ENCODE data around the gene ITIH3.

DNA sequence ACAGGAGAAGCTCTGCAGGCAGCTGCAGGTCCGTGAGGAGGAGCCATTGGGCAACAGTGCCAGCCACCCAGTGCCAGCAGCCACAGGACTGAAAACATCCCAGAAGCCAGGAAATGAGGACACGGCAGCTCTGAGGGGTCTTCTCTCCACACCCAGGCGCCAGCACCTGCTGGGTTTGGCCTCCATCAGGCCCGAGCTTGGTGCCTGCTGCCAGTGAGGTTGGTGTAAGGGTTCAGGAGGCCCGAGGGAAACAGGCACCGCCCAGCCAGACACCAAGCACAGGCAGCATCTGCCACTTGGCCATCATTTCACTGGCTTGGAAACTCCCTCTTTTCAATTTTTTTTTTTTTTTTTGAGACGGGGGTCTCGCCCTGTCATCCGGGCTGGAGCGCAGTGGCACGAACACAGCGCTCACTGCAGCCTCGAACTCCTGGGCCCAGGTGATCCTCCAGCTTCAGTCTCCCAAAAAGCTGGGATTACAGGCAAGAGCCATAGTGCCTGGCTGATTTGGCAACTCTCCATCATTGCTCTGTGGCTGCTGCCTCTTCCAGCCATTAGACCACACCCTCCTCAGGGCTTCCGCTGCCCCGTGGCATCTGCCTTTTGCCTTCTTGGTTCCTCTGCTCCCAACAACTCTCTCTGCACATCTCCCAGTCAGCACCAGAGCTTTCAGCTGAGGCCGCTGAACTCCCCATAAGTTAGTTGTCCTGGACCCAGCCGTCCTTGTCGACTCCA is 1.5 kb upstream of the ITIH3 start:
- TF ChIP-seq, protein P1, sequence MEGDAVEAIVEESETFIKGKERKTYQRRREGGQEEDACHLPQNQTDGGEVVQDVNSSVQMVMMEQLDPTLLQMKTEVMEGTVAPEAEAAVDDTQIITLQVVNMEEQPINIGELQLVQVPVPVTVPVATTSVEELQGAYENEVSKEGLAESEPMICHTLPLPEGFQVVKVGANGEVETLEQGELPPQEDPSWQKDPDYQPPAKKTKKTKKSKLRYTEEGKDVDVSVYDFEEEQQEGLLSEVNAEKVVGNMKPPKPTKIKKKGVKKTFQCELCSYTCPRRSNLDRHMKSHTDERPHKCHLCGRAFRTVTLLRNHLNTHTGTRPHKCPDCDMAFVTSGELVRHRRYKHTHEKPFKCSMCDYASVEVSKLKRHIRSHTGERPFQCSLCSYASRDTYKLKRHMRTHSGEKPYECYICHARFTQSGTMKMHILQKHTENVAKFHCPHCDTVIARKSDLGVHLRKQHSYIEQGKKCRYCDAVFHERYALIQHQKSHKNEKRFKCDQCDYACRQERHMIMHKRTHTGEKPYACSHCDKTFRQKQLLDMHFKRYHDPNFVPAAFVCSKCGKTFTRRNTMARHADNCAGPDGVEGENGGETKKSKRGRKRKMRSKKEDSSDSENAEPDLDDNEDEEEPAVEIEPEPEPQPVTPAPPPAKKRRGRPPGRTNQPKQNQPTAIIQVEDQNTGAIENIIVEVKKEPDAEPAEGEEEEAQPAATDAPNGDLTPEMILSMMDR (IDR thresholded peaks at IDR 0.05) = no peak
- TF ChIP-seq EZH2phosphoT487 (IDR thresholded peaks at IDR 0.05) (no peak), EZH2 (IDR thresholded peaks at IDR 0.05) (no peak)

All from neural progenitor cell (in vitro differentiated cells).